GM11168 (cell line): Measurements from ENCODE around the gene SEC14L1.
"Not testable (repeated sequence)": the region's sequence is repeated elsewhere in the genome, so short reads cannot be mapped to it uniquely, and the experiment has no call there.

ENCODE experiments used
- in situ Hi-C: fragments of 300-500 bp; cut with MboI; formaldehyde crosslinking; loops from one replicate; pipeline ENCODE4 v1.12.0; 2022; ENCODE audit warnings: low sequenced_read_pairs; ENCODE audit not compliant: unreplicated experiment

The SEC14L1 gene

DNA sequence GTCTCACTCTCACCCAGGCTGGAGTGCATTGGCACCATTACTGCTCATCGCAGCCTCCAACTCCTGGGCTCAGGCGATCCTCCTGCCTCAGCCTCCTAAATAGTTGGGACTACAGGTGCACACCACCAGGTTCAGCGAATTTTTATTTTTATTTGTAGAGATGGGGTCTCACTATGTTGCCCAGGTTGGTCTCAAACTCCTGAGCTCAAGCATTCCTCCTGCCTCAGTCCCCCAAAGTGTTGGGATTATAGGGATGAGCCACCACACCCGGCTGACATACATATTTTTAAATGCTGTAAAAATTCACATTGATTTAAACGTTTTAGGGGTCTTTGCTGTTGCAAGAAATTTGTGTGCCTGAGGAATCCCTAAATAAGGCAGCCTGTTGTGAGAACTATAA is 24.8 kb upstream of the SEC14L1 start:
- in situ Hi-C loops, result no loop called here

DNA sequence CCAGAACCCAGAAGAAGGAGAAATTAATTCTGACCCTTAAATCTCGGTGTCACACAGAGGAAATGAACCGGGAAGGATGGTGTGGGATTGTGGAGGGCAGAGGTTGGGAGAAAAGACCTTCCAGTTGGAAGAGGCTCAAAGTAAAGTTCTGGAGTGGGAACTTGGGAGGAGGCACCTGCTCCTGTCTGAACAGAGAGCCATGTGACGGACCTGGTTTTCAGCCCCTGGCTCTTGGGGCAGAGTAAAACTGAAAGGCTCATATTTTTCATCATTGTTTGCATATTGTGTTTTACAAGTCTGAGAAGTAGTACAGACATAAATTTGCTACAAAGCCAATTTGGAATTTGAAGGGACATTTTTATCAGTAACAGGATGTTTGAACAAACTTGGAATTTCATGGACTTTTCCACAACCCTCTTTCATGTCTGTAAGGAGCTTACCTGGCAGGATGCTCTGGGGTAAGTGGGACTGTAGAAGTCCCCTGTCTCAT is 24.4 kb upstream of the SEC14L1 start:
- in situ Hi-C loops, result no loop called here

DNA sequence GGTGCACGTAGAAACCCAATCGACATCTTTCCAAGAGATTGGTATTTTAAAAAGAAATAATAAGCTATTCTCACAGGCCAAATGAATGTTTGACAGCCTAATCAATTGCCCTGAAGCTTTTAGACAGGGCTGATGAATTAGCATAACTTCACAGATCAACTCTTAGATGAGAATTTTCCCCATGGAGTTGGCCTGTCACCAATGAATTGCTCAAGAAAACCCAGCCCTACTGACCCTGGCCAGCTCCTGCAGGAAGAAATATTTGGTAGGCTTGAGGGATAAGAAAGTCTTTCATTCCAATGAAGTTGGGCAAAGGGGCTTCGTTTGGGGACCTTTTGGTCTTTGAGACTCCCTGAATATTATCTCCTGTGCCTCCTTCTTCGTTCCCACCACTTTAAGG is 23.4 kb upstream of the SEC14L1 start:
- in situ Hi-C loops, result no loop called here

DNA sequence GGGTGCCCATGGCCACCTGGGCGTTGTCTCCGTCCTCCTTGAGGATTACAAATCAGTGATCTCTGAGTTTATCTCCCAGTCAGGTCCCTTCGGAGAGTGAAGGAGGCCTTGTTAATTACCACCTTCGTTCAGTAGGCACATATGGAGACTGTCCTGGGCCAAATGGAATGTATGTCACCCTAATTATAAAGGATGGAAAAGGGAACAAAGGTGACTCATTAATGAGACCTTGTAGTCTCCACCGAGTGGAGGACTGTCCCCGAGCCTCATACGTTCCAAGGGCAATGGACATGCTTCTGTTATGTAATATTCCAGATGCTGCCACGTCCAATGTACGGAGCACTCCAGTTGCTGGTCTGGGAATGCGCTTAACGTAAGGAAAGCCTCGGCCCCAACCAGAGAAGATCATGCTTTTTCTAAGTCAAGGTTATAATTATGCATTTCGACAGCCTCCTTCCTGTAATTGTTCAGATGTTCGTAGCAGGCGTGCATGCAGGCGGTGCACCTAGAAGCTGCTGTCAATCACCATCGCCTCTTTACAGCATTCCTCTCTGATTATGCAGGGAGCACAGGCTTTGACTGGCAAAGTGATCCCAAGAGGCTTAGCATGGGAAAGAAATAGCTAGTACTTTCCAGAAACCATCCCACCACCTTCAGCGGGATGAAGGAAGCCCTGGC is 22.4 kb upstream of the SEC14L1 start:
- in situ Hi-C loops, result no loop called here

DNA sequence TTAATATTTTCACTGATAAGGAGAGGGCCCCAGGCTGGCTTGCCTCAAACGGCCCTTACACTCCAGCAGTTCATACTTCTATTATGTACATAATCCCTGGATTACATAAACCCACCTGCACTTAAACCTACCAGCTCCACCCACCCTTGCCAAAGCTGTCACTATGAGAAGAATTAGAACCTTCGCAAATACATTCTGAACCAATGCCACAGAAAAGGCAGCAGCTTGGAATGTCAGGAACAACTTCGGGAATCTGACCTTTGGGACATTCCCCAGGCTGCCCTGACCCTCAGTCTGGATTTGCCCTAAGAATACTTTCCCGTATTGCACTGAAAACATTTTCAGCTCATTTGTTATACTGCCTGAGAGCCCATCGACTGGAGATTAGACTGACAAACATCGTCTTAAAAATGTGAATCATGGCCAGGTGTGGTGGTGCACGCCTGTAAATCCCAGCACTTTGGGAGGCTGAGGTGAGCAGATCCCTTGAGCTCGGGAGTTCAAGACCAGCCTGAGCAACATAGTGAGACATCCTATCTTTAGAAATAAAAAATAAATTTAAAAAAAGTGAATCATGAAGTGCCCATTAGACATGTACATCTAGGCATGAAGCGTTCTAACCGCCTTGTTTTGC is 21.0 kb upstream of the SEC14L1 start:
- in situ Hi-C loops, result no loop called here

DNA sequence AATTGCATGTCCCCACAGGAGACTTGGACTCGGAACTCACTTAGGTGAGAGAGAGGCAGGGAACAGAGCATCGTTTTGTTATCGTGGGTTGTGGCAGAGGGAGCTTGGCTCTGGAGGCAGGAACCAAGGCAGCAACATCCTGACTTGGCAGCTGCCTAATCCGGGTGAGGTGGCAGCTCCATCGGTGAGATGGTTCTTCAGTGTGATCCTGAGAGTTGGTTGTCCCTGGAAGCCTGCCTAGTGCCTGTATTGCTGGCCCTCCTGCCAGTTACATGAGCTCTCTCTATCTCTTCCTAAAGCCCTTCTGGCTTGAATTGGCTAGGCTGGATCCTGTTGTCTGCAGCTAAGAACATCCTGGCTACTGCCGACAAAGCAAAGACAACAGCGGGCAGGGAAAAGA is 19.9 kb upstream of the SEC14L1 start:
- in situ Hi-C loops, result no loop called here

DNA sequence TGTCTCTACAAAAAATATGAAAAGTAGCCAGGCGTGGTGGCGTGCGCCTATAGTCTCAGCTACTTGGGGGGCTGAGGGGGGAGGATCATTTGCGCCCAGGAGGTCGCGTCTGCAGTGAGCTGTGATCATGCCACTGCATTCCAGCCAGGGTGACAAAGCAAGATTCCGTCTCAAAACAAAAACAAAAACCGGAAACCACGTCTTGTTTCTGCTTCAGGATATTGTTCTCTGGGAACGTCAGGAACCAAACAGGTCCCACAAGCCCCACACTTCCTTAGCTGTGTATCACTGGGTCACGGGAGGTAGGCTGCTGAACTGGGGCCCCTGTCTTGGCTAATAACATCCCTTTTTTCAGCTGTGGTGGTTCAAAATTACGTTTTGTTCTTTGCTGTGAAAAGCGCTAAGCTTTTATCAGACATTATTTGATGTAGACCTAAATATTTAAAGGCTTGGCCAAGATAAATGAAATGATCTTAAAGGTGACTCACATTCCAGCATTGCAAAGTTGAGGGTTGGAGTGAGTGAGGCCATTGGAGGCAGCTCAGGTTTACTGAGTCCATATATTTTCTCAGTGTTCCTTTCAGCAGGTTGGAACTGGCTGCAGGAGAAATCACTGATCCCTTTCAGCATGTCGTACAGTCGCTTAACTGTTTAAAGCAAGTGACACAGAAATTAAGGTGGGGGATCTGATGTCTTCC is 16.4 kb upstream of the SEC14L1 start:
- in situ Hi-C loops, result no loop called here

DNA sequence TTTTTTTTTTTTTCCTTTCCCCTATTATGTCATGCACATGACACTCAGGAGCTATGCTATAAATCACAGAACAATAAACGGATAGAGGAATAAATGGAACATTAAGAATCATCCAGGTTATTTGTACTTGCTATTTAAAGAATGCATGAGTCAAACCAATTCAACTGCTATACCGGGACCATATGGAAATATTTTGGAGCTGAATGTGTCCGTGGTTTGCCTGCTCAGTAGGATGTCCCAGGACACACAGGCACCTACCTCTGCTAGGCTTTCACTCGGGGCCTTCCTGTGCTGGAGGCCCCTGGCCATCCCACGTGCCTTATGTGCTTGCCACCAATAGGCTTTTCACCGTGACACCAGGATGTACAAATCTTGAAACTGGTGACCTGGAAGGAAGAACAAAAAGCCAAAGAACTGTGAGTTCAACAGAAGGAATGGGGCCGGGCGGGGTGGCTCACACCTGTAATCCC is 15.3 kb upstream of the SEC14L1 start:
- in situ Hi-C loops, result no loop called here

DNA sequence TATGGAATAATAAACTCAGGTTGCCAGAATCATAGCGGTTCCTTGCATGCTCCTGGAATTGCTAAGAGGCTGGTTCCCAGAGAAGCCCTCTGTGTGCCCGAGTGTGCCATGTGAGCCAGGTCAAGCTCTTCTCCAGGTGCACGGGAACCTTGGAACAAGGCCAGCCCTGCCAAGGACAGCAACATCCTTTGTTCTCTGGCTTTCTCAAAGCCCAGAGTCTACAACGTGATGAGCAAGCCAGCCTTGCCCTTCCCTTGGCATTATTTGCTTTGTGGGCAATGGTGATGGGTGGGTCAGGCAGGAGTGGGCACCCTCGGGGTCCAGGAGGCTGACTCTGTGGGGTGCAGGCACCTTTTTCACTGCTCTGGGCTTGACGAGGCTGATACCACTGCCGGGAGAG is 14.2 kb upstream of the SEC14L1 start:
- in situ Hi-C loops, result no loop called here

DNA sequence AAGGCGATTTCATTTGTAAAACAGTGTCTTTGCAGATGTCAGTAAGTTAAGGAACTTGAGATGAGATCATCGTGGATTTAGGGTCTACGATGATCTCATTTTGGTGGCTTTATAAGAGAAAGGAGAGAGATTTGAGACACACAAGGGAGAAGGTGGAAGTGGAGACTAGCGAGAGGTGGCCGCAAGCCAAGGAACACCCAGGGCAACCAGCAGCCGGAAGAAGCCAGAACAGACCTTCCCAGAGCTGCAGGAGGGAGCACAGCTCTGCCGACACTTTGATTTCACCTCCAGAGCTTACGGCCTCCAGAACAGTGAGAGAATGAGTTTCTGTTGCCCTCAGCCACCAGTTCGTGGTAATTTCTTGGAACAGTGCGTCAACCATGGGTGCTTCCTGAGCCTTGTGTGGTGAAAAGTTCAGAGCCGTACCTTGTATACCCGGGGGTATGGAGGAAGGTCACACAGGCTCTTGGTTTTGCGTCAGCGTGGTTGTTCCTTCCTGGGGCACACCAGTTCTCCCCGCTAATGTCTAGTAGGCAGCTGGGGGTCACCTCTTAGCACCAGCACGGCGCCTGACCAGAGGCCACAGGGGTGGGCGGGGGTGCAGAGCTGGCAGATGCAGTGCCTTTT is 12.9 kb upstream of the SEC14L1 start:
- in situ Hi-C loops, result no loop called here

DNA sequence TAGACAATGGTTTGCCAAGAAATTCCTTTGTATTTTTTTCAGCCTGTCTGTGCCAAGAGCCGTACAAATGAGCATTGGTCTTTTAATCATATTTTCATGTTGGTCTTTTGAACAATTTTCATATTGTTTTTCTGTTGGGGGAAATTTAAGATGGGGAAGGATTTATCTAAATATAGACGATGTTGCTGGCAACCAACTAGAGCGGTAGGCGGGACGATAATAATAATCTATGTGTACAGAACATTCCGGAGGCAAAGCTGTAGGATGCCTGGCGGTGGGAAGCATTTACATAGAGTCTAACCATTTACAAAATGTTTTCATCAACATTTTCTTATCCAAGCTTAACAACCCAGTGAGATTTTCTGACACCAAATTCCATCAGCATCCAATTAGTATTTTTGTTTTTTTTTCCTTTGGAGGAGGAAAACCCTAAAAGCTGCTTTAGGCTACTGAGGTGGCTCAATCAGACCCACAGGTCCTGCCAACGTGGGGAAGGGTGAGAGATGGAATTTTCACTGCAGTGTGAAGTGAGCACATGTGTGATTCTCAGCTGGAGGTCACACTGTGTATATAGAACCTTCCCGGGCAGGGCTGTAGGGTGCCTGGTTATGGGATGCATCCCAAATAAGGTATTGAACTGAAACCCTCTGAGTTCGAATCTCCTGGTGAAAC is 11.7 kb upstream of the SEC14L1 start:
- in situ Hi-C loops, result no loop called here

DNA sequence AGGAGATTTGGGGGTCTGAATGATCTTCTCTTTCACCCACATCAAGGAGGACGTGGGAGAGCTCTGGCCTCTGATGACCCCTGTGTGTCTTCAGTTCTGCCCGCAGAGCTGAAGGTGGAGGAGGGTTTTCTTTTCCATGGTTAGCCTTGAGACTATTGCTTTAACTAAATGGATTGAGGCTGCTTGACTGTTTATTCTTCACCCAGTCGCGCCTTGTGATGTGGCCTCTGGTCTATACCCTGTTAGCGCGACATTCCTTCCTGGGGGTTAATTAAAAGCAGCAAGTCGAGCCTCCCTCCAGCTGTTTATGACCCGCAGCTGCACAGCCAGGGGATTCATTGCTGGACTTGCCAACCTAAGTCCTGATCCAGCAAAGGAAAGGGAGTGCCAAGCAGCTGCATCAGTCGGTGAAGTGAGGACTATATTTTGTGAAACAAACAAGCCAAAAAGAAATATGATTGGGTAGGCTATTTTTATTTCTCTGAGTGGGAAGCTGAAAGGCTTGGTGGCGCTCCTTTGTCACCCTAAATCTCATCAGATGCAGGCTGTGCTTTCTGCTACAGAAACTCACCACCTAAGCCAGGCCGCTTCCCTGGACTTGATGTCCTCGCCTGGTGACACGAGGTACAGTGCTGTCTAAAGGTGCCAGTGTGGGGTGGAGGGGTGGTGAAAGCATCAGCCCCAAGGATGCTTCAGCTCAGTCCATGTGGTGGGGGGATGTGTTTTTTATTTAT is 11.0 kb upstream of the SEC14L1 start:
- in situ Hi-C loops, result no loop called here

DNA sequence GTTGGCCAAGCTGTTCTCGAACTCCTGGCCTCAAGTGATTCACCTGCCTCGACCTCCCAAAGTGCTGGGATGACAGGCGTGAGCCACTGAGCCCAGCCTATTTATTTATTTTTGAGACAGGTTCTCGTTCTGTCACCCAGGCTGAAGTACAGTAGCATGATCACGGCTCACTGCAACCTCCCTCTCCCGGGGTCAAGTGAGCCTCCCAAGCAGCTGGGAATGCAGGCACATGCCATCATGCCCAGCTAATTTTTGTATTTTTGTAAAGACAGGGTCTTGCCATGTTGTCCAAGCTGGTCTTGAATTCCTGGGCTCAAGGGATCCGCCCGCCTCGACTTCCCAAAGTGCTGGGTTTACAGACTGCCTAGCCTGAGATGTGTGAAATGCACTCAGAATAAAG is 10.2 kb upstream of the SEC14L1 start:
- in situ Hi-C loops, result no loop called here

DNA sequence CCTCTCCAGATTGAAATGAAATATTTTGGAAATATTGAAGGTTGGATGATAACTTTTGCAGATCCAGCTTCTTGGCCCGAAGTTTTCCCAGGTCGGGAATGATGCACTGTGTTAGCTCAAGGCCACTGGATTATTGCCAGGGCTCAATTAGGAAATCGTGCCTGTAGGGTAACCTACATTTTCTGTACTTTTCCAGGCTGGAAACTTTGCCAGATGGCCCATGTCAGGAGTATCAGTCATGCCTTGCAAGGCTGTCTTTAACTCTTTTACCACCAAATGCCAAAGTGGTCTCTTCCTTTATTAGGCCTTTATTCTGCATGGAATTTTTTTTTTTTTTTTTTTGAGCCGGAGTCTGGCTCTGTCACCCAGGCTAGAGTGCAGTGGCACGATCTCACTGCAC is 8.9 kb upstream of the SEC14L1 start:
- in situ Hi-C loops, result no loop called here

DNA sequence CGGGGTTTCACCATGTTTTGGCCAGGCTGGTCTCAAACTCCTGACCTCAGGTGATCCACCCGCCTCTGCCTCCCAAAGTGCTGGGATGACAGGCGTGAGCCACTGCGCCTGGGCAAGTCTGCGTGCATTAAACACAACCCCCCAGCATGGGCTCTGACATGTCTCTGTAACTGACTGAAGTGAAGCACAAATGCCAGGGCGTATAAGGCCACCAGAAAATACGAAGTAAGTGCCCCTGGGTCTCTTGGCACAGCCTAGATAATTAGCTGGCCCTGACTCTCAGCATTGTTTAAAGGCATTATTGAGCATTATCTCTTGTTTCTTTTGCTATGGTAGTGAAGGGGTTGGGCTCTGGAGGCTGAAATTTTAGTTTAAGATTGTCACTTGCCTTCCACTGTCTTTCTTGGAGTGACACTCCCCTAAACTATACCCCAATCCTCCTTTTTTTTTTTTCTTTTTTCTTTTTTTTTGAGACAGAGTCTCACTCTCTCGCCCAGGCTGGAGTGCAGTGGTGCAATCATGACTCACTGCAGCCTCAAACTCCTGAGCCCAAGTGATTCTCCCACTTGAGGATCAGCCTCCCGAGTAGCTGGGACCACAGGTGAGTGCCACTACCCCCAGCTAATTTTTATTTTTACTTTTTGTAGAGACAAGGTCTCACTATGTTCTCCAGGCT is 8.2 kb upstream of the SEC14L1 start:
- in situ Hi-C loops, result no loop called here

DNA sequence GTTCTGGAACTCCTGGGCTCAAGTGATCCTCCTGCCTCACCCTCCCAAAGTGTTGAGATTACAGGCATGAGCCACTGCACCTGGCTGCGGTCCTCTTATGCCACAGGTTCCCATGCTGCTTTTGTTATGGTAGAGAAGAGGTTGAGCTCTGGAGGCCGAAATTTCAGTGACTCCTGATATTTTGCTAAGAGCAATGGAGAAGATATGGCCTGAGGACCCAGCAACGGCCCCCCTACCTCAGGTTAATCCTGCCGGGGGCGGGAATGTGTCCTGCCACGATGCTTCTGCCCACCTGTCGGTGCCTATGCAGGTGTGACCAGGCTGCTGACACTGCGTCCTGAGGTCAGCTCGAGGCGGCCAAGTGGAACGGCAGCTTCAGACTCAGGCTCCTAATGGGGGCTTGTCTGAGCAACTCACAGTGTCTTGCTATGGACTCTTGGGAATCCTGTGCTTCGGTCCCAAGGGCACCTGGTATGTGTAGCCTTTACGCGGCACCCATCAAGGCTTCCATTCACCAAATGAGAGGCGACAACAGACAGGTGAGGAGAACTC is 7.6 kb upstream of the SEC14L1 start:
- in situ Hi-C loops, result no loop called here

DNA sequence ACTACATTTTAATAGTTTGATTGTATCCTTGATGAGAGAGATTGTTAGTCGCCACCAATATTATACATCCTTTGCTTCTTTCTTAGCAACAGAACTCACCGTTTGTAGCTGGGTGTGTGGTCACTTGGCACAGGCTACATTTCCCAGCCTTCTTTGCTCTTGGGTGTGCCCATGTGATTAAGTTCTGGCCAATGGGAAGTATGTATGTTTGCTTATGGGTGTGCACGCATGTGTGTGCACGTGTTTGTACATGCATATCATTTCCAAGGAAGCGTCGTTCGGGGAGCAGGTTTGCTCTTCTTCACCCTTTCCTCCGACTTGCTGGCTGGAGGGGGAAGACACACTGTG is 4.4 kb upstream of the SEC14L1 start:
- in situ Hi-C loops, result no loop called here

DNA sequence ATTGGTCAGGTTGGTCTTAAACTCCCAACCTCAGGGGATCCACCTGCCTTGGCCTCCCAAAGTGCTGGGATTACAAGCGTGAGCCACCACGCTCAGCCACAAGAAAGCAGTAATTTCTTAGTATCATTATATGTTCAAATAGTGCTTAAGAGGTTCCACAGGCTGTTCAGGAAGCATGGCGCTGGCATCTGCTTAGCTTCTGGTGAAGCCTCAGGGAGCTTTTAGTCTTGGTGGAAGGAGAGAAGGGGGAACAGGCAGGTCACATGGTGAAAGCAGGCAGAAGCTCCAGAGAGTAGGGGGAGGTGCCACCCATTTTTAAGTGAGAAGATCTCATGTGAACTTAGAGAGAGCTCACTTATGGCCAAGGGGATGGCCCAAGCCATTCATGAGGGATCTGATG is 3.7 kb upstream of the SEC14L1 start:
- in situ Hi-C loops, result no loop called here

DNA sequence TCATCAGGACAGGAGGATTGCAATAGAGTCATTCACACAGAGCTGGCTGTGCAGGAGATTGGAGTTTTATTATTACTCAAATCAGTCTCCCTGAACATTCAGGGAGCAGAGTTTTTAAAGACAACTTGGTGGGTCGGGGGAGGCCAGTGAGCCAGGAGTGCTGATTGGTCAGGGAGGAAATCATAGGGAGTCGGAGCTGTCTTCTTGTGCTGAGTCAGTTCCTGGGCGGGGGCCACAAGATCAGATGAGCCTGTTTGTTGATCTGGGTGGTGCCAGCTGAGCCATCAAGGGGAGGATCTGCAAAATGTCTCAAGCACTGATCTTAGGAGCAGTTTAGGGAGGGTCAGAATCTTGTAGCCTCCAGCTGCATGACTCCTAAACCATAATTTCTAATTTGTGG is 2.9 kb upstream of the SEC14L1 start:
- in situ Hi-C loops, result not testable (repeated sequence)
